HepG2 (cell line): ENCODE data around the gene ESYT1. TPM values are rescaled to one million over a fixed set of nuclear protein-coding genes. Genes with fewer than 3 reads are reported as not detected.

Experiments
- KAT2B ChIP-seq: fragments of 150-350 bp; IDR thresholded peaks from 2 replicates; pipeline ENCODE4 v1.6.1; 2014; ENCODE audit warnings: low read depth, low read length, borderline replicate concordance
- KDM5B ChIP-seq: sonication (generic); formaldehyde crosslinking; IDR thresholded peaks from 2 replicates; pipeline ENCODE4 v1.4.0; 2020; ENCODE audit warnings: missing genetic modification reagents, mild to moderate bottlenecking, borderline replicate concordance
- MAFG ChIP-seq: sonication (generic); formaldehyde crosslinking; IDR thresholded peaks from 2 replicates; pipeline ENCODE4 v1.5.1; 2020; ENCODE audit warnings: mild to moderate bottlenecking, missing genetic modification reagents
- NR2F1 ChIP-seq, 2 experiments: fragments of 450-650 bp in 1 of 2; formaldehyde crosslinking in 1 of 2; IDR thresholded peaks; 2 replicates each; pipeline versions ENCODE4 v1.5.0 to v1.6.1; 2016 to 2020; ENCODE audit warnings: mild to moderate bottlenecking in 1 of 2, missing compliant biosample characterization in 1 of 2, missing genetic modification reagents in 1 of 2, moderate library complexity in 1 of 2
- SATB2 ChIP-seq: sonication (generic); formaldehyde crosslinking; IDR thresholded peaks from 2 replicates; pipeline ENCODE4 v1.5.0; 2020; ENCODE audit warnings: missing genetic modification reagents
- SRY ChIP-seq: sonication (generic); formaldehyde crosslinking; IDR thresholded peaks from 2 replicates; pipeline ENCODE4 v1.8.0; 2022; ENCODE audit warnings: mild to moderate bottlenecking, missing genetic modification reagents
- STAT5B ChIP-seq: sonication (generic); formaldehyde crosslinking; IDR thresholded peaks from 2 replicates; pipeline ENCODE4 v1.4.0; 2020; ENCODE audit warnings: missing genetic modification reagents
- ZFP82 ChIP-seq: sonication (generic); formaldehyde crosslinking; IDR thresholded peaks from 2 replicates; pipeline ENCODE4 v1.5.1; 2020; ENCODE audit warnings: mild to moderate bottlenecking, missing genetic modification reagents, borderline replicate concordance
- ZNF207 ChIP-seq: fragments of 450-650 bp; IDR thresholded peaks from 2 replicates; pipeline ENCODE4 v1.6.1; 2016; ENCODE audit warnings: antibody characterized with exemption, borderline replicate concordance
- ZNF296 ChIP-seq: sonication (generic); formaldehyde crosslinking; conservative IDR thresholded peaks from 2 replicates; pipeline ENCODE4 v1.5.0; 2020; ENCODE audit warnings: mild to moderate bottlenecking, missing genetic modification reagents
- ZNF607 ChIP-seq: sonication (generic); formaldehyde crosslinking; IDR thresholded peaks from 2 replicates; pipeline ENCODE4 v1.5.1; 2020; ENCODE audit warnings: missing genetic modification reagents, mild to moderate bottlenecking, borderline replicate concordance
- ZNF879 ChIP-seq: sonication (generic); formaldehyde crosslinking; IDR thresholded peaks from 2 replicates; pipeline ENCODE4 v1.8.1; 2023; ENCODE audit warnings: missing genetic modification reagents
- ZSCAN31 ChIP-seq: sonication (generic); formaldehyde crosslinking; IDR thresholded peaks from 2 replicates; pipeline ENCODE4 v1.5.0; 2020; ENCODE audit warnings: low read depth, mild to moderate bottlenecking, missing genetic modification reagents
- polyA plus RNA-seq, 8 experiments: library from polyadenylated mRNA; depleted of rRNA in 3 of 8; stranded (reverse) in 7 of 8; unstranded in 1 of 8; fragments of >200 nt; fragmentation: Illumina TruSeq in 4 of 8; extraction: Trizol in 4 of 8; gene quantifications; 2 replicates each; pipeline versions ENCODE4 v1.2.1 to v1.2.3, GENCODE V29; 2011 to 2016; ENCODE audit warnings: low read depth in 4 of 8, missing spikeins in 1 of 8, mixed read lengths in 1 of 8; ENCODE audit not compliant: insufficient read depth in 1 of 8
- total RNA-seq, 5 experiments: library from RNA; depleted of rRNA; stranded (reverse); fragments of >200 nt; fragmentation: Illumina TruSeq; extraction: Trizol; gene quantifications; 2 replicates each; pipeline ENCODE4 v1.2.3, GENCODE V29; 2016; ENCODE audit warnings: low read depth in 1 of 5
- TF ChIP-seq, protein P1 (sequence below): sonication (generic); formaldehyde crosslinking; IDR thresholded peaks from 2 replicates; pipeline ENCODE4 v1.4.0; 2020; ENCODE audit warnings: mild to moderate bottlenecking, low read depth, missing genetic modification reagents
- TF ChIP-seq, protein P2 (sequence below): sonication (generic); formaldehyde crosslinking; IDR thresholded peaks from 2 replicates; pipeline ENCODE4 v1.8.1; 2023; ENCODE audit warnings: mild to moderate bottlenecking, moderate library complexity, missing genetic modification reagents
- TF ChIP-seq, protein P3 (sequence below): sonication (generic); formaldehyde crosslinking; IDR thresholded peaks from 2 replicates; pipeline ENCODE4 v1.8.0; 2022; ENCODE audit warnings: mild to moderate bottlenecking, missing genetic modification reagents, moderate library complexity
- TF ChIP-seq, protein P4 (sequence below): IDR thresholded peaks from 2 replicates; pipeline ENCODE4 v1.6.1; 2012; ENCODE audit warnings: inconsistent platforms
- TF ChIP-seq, protein P5 (sequence below): sonication (generic); formaldehyde crosslinking; IDR thresholded peaks from 2 replicates; pipeline ENCODE4 v1.4.0; 2020; ENCODE audit warnings: missing genetic modification reagents
- TF ChIP-seq, protein P6 (sequence below): sonication (generic); formaldehyde crosslinking; IDR thresholded peaks from 2 replicates; pipeline ENCODE4 v1.4.0; 2020; ENCODE audit warnings: missing genetic modification reagents

ESYT1 gene
- total and polyA plus RNA-seq, 2 of the 13 experiments (the other 11 are each of a cell fraction or from before 2014, with no cell fraction given) = 66.9 to 71.0 TPM

DNA sequence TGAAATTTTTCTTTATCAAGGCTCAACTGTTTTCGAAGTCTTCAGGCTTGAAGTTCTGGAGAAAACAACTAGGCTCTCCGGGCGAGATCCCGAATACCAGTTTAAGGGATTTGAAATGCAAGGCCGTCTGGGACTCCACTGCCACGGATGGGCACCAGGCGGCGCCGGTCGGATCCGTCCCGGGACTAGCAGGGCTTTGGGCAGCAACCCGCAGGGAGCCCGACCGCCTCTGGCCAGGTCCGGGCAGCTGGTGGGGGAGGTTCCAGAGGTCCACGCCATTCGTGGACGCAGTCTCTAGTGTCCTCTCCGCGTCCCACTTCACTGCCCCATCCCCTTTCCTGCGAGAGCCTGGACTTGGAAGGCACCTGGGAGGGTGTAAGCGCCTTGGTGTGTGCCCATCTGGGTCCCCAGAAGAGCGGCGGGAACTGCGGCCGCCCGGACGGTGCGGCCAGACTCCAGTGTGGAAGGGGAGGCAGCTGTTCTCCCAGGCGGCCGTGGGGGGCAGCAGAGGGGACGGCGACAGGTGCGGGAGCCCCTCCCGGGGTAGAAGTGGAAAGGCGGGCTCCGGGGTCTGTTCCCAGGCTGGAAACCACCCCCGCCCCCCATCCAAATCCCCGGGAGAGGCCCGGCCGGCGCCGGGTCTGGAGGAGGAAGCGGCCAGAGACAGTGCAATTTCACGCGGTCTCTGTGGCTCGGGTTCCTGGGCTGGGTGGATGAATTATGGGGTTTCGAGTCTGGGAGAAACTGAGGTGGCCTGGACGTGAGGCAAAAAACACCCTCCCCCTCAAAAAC is 48.9 kb upstream of the ESYT1 start (continued):
- TF ChIP-seq KAT2B (no peak), STAT5B (CRISPR knock-in tag) (no peak; the same call in 1 of the 2 replicates), SATB2 (peak; percentile 34; the same call in 1 of the 2 replicates), ZSCAN31 (peak; percentile 45; the same call in 1 of the 2 replicates), KDM5B (CRISPR knock-in tag) (no peak; the same call in 1 of the 2 replicates), ZNF207 (no peak), ZNF607 (no peak), NR2F1 (CRISPR knock-in tag; IDR thresholded peaks at IDR 0.05) (no peak), ZFP82 (CRISPR knock-in tag) (no peak), ZNF296 (peak; percentile 63), ZNF879 (no peak), MAFG (CRISPR knock-in tag) (no peak), SRY (CRISPR knock-in tag) (no peak)
- TF ChIP-seq, protein P1, sequence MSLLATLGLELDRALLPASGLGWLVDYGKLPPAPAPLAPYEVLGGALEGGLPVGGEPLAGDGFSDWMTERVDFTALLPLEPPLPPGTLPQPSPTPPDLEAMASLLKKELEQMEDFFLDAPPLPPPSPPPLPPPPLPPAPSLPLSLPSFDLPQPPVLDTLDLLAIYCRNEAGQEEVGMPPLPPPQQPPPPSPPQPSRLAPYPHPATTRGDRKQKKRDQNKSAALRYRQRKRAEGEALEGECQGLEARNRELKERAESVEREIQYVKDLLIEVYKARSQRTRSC (CRISPR knock-in tag) = no peak
- TF ChIP-seq, protein P2, sequence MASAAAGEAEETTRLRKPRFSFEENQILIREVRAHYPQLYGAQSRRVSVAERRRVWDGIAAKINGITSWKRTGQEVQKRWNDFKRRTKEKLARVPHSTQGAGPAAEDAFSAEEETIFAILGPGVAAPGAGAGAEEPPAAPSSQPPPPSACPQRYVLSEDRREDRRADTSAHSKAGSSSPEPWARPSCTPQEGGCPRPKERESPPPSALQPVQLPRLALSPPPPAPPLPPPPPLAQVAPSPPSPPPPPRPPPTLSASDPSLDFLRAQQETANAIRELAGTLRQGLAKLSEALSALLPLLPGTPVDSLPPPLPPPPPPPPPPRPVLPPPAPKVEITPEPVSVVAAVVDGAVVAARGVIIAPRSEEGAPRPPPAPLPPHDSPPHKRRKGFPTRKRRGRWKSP (CRISPR knock-in tag) = peak; percentile 52; the same call in 1 of the 2 replicates
- TF ChIP-seq, protein P3, sequence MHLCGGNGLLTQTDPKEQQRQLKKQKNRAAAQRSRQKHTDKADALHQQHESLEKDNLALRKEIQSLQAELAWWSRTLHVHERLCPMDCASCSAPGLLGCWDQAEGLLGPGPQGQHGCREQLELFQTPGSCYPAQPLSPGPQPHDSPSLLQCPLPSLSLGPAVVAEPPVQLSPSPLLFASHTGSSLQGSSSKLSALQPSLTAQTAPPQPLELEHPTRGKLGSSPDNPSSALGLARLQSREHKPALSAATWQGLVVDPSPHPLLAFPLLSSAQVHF (CRISPR knock-in tag) = no peak
- TF ChIP-seq, protein P4, sequence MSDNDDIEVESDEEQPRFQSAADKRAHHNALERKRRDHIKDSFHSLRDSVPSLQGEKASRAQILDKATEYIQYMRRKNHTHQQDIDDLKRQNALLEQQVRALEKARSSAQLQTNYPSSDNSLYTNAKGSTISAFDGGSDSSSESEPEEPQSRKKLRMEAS = no peak
- TF ChIP-seq, protein P5, sequence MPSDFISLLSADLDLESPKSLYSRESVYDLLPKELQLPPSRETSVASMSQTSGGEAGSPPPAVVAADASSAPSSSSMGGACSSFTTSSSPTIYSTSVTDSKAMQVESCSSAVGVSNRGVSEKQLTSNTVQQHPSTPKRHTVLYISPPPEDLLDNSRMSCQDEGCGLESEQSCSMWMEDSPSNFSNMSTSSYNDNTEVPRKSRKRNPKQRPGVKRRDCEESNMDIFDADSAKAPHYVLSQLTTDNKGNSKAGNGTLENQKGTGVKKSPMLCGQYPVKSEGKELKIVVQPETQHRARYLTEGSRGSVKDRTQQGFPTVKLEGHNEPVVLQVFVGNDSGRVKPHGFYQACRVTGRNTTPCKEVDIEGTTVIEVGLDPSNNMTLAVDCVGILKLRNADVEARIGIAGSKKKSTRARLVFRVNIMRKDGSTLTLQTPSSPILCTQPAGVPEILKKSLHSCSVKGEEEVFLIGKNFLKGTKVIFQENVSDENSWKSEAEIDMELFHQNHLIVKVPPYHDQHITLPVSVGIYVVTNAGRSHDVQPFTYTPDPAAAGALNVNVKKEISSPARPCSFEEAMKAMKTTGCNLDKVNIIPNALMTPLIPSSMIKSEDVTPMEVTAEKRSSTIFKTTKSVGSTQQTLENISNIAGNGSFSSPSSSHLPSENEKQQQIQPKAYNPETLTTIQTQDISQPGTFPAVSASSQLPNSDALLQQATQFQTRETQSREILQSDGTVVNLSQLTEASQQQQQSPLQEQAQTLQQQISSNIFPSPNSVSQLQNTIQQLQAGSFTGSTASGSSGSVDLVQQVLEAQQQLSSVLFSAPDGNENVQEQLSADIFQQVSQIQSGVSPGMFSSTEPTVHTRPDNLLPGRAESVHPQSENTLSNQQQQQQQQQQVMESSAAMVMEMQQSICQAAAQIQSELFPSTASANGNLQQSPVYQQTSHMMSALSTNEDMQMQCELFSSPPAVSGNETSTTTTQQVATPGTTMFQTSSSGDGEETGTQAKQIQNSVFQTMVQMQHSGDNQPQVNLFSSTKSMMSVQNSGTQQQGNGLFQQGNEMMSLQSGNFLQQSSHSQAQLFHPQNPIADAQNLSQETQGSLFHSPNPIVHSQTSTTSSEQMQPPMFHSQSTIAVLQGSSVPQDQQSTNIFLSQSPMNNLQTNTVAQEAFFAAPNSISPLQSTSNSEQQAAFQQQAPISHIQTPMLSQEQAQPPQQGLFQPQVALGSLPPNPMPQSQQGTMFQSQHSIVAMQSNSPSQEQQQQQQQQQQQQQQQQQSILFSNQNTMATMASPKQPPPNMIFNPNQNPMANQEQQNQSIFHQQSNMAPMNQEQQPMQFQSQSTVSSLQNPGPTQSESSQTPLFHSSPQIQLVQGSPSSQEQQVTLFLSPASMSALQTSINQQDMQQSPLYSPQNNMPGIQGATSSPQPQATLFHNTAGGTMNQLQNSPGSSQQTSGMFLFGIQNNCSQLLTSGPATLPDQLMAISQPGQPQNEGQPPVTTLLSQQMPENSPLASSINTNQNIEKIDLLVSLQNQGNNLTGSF = 0 out of 2 replicates have a peak, but pooled peaks have one; percentile 17
- TF ChIP-seq, protein P6, sequence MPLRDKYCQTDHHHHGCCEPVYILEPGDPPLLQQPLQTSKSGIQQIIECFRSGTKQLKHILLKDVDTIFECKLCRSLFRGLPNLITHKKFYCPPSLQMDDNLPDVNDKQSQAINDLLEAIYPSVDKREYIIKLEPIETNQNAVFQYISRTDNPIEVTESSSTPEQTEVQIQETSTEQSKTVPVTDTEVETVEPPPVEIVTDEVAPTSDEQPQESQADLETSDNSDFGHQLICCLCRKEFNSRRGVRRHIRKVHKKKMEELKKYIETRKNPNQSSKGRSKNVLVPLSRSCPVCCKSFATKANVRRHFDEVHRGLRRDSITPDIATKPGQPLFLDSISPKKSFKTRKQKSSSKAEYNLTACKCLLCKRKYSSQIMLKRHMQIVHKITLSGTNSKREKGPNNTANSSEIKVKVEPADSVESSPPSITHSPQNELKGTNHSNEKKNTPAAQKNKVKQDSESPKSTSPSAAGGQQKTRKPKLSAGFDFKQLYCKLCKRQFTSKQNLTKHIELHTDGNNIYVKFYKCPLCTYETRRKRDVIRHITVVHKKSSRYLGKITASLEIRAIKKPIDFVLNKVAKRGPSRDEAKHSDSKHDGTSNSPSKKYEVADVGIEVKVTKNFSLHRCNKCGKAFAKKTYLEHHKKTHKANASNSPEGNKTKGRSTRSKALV = peak; percentile 49; the same call in 1 of the 2 replicates
